ENCODE data around the gene TGFA.

GRCh38 chr2:70508711-70509462 lies 44.7 kb downstream of the TGFA start:
- TF ChIP-seq CTCF (conservative IDR thresholded peaks at IDR 0.05 in 1 of 2, IDR thresholded peaks at IDR 0.05 in 1 of 2; ENCODE audit: low read depth in 1 of 2, low read length in 2 of 2), result no peak
- TF ChIP-seq EZH2 (IDR thresholded peaks at IDR 0.05; ENCODE audit: low read length, missing control alignments), result no peak

Measured in fibroblast of lung (primary cell).